Neuronal stem cell (in vitro differentiated cells): ENCODE data around the gene SPDYC.
"Not testable (repeated sequence)": the region's sequence is repeated elsewhere in the genome, so short reads cannot be mapped to it uniquely, and the experiment has no call there.

Experiments
- DNase-seq: peaks from one replicate; pipeline ENCODE4 v3.0.0-alpha.2; 2013; ENCODE audit warnings: low spot score
- H2AFZ ChIP-seq: one replicate; pipeline ENCODE4 v1.6.1; 2013; ENCODE audit warnings: mild to moderate bottlenecking, low read length, inconsistent platforms
- H2AK5ac ChIP-seq: 2 replicates; pipeline ENCODE4 v1.6.1; 2013; ENCODE audit warnings: low read depth, mild to moderate bottlenecking, inconsistent platforms, low read length, moderate library complexity, mixed read lengths
- H2BK120ac ChIP-seq: 2 replicates; pipeline ENCODE4 v1.6.1; 2013; ENCODE audit warnings: low read depth, mild to moderate bottlenecking, inconsistent platforms, low read length, moderate library complexity, mixed read lengths
- H2BK12ac ChIP-seq: one replicate; pipeline ENCODE4 v1.6.1; 2013; ENCODE audit warnings: low read length, inconsistent platforms
- H2BK15ac ChIP-seq: 2 replicates; pipeline ENCODE4 v1.6.1; 2013; ENCODE audit warnings: mild to moderate bottlenecking, low read length, inconsistent platforms, mixed read lengths
- H2BK5ac ChIP-seq: one replicate; pipeline ENCODE4 v1.6.1; 2013; ENCODE audit warnings: inconsistent platforms, mild to moderate bottlenecking, low read length, moderate library complexity
- H3K14ac ChIP-seq: one replicate; pipeline ENCODE4 v1.6.1; 2013; ENCODE audit warnings: low read length, inconsistent platforms
- H3K18ac ChIP-seq: 2 replicates; pipeline ENCODE4 v1.6.1; 2013; ENCODE audit warnings: low read length, inconsistent platforms
- H3K23ac ChIP-seq: 2 replicates; pipeline ENCODE4 v1.6.1; 2013; ENCODE audit warnings: low read depth, mild to moderate bottlenecking, mixed read lengths, low read length, inconsistent platforms; ENCODE audit not compliant: poor library complexity
- H3K27ac ChIP-seq: replicated peaks from 3 replicates; pipeline ENCODE4 v1.5.1; 2013; ENCODE audit warnings: low read length, inconsistent platforms
- H3K27me3 ChIP-seq, 3 experiments: 2 replicates each; pipeline ENCODE4 v1.6.1; 2013; ENCODE audit warnings: low read length in 3 of 3, mild to moderate bottlenecking in 2 of 3, inconsistent platforms in 1 of 3, low read depth in 1 of 3, mixed read lengths in 1 of 3, moderate library complexity in 1 of 3; ENCODE audit not compliant: control insufficient read depth in 3 of 3, insufficient read depth in 3 of 3
- H3K36me3 ChIP-seq, 2 donors: replicated peaks in 1 of 2; 2 replicates each; pipeline ENCODE4 v1.6.1; 2013; ENCODE audit warnings: low read length in 2 of 2; ENCODE audit not compliant: control insufficient read depth in 2 of 2, insufficient read depth in 2 of 2
- H3K4ac ChIP-seq: 2 replicates; pipeline ENCODE4 v1.6.1; 2013; ENCODE audit warnings: inconsistent platforms, mild to moderate bottlenecking, low read length, moderate library complexity
- H3K4me1 ChIP-seq, 2 donors: 1 replicate in 1 of 2; 2 replicates in 1 of 2; pipeline ENCODE4 v1.6.1; 2013; ENCODE audit warnings: low read length in 2 of 2, low read depth in 1 of 2; ENCODE audit not compliant: control insufficient read depth in 2 of 2, insufficient read depth in 1 of 2
- H3K4me2 ChIP-seq: one replicate; pipeline ENCODE4 v1.6.1; 2013; ENCODE audit warnings: mild to moderate bottlenecking, low read length, inconsistent platforms; ENCODE audit not compliant: insufficient read depth, poor library complexity, severe bottlenecking
- H3K4me3 ChIP-seq, 2 donors: 2 replicates each; pipeline ENCODE4 v1.5.1; 2013; ENCODE audit warnings: low read length in 2 of 2, mild to moderate bottlenecking in 2 of 2, inconsistent platforms in 1 of 2, moderate library complexity in 1 of 2
- H3K79me1 ChIP-seq: one replicate; pipeline ENCODE4 v1.6.1; 2013; ENCODE audit warnings: low read depth, mild to moderate bottlenecking, inconsistent platforms, low read length, moderate library complexity
- H3K9ac ChIP-seq: one replicate; pipeline ENCODE4 v1.6.1; 2013; ENCODE audit warnings: mild to moderate bottlenecking, low read depth, low read length, inconsistent platforms; ENCODE audit not compliant: poor library complexity
- H3K9me3 ChIP-seq, 2 donors: replicated peaks in 1 of 2; 2 replicates each; pipeline versions ENCODE3 to v1.6.1; 2013; ENCODE audit warnings: low read length in 2 of 2, mild to moderate bottlenecking in 2 of 2, inconsistent platforms in 1 of 2, low read depth in 1 of 2, mixed read lengths in 1 of 2, moderate library complexity in 1 of 2; ENCODE audit not compliant: control insufficient read depth in 2 of 2, insufficient read depth in 1 of 2
- H4K8ac ChIP-seq: one replicate; pipeline ENCODE4 v1.6.1; 2013; ENCODE audit warnings: low read depth, mild to moderate bottlenecking, inconsistent platforms, low read length, moderate library complexity
- H4K91ac ChIP-seq: one replicate; pipeline ENCODE4 v1.6.1; 2013; ENCODE audit warnings: low read length, low read depth, mild to moderate bottlenecking, inconsistent platforms; ENCODE audit not compliant: poor library complexity
- WGBS, 2 donors: extraction: QIAGEN DNeasy Blood & Tissue Kit; methylation state at CpG; one replicate each; pipeline ENCODE4 v1.1.7; 2013; ENCODE audit warnings: missing lambda C conversion rate in 2 of 2, mixed read lengths in 1 of 2; ENCODE audit not compliant: insufficient read length in 2 of 2, insufficient replicate concordance in 1 of 2; ENCODE audit errors: extremely low coverage in 2 of 2; 5-methylcytosine and 5-hydroxymethylcytosine counted together

The SPDYC gene

DNA sequence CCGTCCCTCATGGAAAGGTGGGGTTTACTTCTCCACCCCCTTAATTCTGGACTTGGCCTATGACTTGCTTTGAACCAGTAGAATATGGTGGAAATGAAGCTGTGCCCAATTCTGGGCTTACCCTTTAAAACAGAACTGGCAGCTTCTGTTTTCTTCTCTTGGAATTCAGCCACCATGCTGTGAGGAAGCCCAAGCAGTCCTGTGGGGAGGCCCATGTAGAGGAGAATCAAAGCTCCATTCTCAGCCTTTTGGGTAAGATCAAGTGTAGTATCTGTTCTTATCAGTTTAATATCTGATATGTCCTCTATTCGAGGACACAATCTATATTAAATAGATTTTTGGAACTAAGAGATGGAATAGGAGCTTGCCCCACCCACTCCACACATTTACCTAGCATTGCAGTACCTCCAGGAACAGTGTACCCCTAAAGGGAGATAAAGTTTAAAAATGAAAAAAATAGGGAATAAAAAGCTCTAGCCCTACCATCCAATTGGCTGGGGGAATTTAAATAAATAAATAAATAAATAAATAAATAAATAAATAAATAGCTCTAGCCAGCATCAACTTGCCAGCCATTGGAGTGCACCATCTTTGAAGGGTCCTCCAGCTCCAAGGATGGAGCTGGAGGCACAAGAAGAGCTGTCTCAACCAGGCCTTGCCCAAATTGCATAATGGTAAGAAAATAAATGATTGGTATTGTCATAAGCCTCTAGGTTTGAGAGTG lies 22.5 kb upstream of the SPDYC start:
- Histone ChIP-seq H3K4me1 (peaks cover 0 to 9% of the 10 kb centered on the region in 2 donors), H4K8ac (no peak overlapping the region), H3K36me3 (no peaks in the 10 kb centered on the region), H3K9ac (no peak overlapping the region), H3K27me3 (peaks cover 0 to 4% (median 0%) of the 10 kb centered on the region in 3 experiments), H3K4ac (no peak overlapping the region), H3K27ac (no peak overlapping the region), H3K18ac (no peak overlapping the region), H3K9me3 (peaks cover 2 to 10% of the 10 kb centered on the region in 2 donors), H2AK5ac (no peak overlapping the region), H2BK15ac (no peak overlapping the region), H3K79me1 (no peaks in the 10 kb centered on the region), H4K91ac (no peak overlapping the region), H3K4me3 (no peak overlapping the region), H2AFZ (no peak overlapping the region), H3K23ac (no peak overlapping the region), H2BK5ac (no peak overlapping the region), H3K14ac (no peak overlapping the region), H2BK12ac (no peak overlapping the region), H2BK120ac (no peak overlapping the region), H3K4me2 (no peak overlapping the region)
- WGBS, 2 donors: no CpG with 5 or more reads among the region's 2 CpGs
- DNase-seq: no peak

- WGBS, 2 donors: no CpG with 5 or more reads among the region's 5 CpGs
- no peak for DNase-seq
- no peak overlapping the region for H2BK120ac ChIP-seq
Measured at GRCh38 chr11:65148657-65149056, 21.4 kb upstream of the SPDYC start.

GRCh38 chr11:65150131-65150508 lies 19.9 kb upstream of the SPDYC start:
- no CpG with 5 or more reads among the region's 10 CpGs for WGBS, 2 donors
- H3K9me3 ChIP-seq: peaks cover 2 to 10% of the 10 kb centered on the region in 2 donors
- not testable (repeated sequence) for H2BK120ac ChIP-seq, H3K14ac ChIP-seq, H3K4me2 ChIP-seq, H3K79me1 ChIP-seq, H3K18ac ChIP-seq, H4K91ac ChIP-seq, H2BK5ac ChIP-seq, H4K8ac ChIP-seq, H2BK12ac ChIP-seq, H3K36me3 ChIP-seq, H3K27ac ChIP-seq, H3K23ac ChIP-seq, H3K4me1 ChIP-seq, H3K4ac ChIP-seq, H3K4me3 ChIP-seq, H3K27me3 ChIP-seq, H2AK5ac ChIP-seq, H3K9ac ChIP-seq, DNase-seq, H2BK15ac ChIP-seq
- H2AFZ ChIP-seq: peak overlapping the region; percentile 80

More at GRCh38 chr11:65148657-65149056, 21.4 kb upstream of the SPDYC start:
- Histone ChIP-seq H3K4me1 (peaks cover 0 to 9% of the 10 kb centered on the region in 2 donors), H3K4me3 (no peak overlapping the region), H3K4me2 (no peak overlapping the region), H4K91ac (no peak overlapping the region), H4K8ac (no peak overlapping the region), H3K9ac (no peak overlapping the region), H2AFZ (no peak overlapping the region), H2BK5ac (no peak overlapping the region), H3K36me3 (no peaks in the 10 kb centered on the region), H3K14ac (no peak overlapping the region), H3K79me1 (no peaks in the 10 kb centered on the region), H3K4ac (no peak overlapping the region), H2BK12ac (no peak overlapping the region), H3K27ac (no peak overlapping the region), H2BK15ac (no peak overlapping the region), H3K9me3 (peaks cover 2 to 10% of the 10 kb centered on the region in 2 donors), H2AK5ac (no peak overlapping the region), H3K23ac (no peak overlapping the region), H3K18ac (no peak overlapping the region), H3K27me3 (peaks cover 0 to 4% (median 0%) of the 10 kb centered on the region in 3 experiments)

- no peak overlapping the region for H2BK15ac ChIP-seq
- no CpG with 5 or more reads among the region's 12 CpGs for WGBS, 2 donors
- H3K4me2 ChIP-seq: no peak overlapping the region
- H3K14ac ChIP-seq: no peak overlapping the region
- H4K8ac ChIP-seq: no peak overlapping the region
- H2AFZ ChIP-seq: peak overlapping the region; percentile 80
- peaks cover 0 to 9% of the 10 kb centered on the region in 2 donors for H3K4me1 ChIP-seq
- H3K4ac ChIP-seq: no peak overlapping the region
- no peak overlapping the region for H4K91ac ChIP-seq
- no peak overlapping the region for H3K27ac ChIP-seq
- H3K9ac ChIP-seq: no peak overlapping the region
- peaks cover 0 to 4% (median 0%) of the 10 kb centered on the region in 3 experiments for H3K27me3 ChIP-seq
- H2BK120ac ChIP-seq: no peak overlapping the region
- no peak overlapping the region for H2AK5ac ChIP-seq
- no peak for DNase-seq
- no peak overlapping the region for H3K18ac ChIP-seq
- no peak overlapping the region for H3K4me3 ChIP-seq
- H3K23ac ChIP-seq: no peak overlapping the region
- H3K79me1 ChIP-seq: no peaks in the 10 kb centered on the region
- no peak overlapping the region for H2BK12ac ChIP-seq
- H2BK5ac ChIP-seq: no peak overlapping the region
- no peaks in the 10 kb centered on the region for H3K36me3 ChIP-seq
- peaks cover 2 to 10% of the 10 kb centered on the region in 2 donors for H3K9me3 ChIP-seq
Measured at GRCh38 chr11:65150509-65151299, 19.3 kb upstream of the SPDYC start.
